HCT116 (cell line): ENCODE data around the gene CLPX. TPM values are rescaled to one million over a fixed set of nuclear protein-coding genes. Genes with fewer than 3 reads are reported as not detected.

ENCODE experiments used
- ATAC-seq: fragments of 200-7000 bp; cut with Tn5 transposase; 2 replicates; pipeline ENCODE4 v1.9.1; 2020; ENCODE audit warnings: mild to moderate bottlenecking, moderate library complexity
- BruUV-seq: library from RNA; stranded (reverse); fragments of 400-500 nt; replicated peaks from 2 replicates; lab custom pipeline; 2021; lab: Mats Ljungman, UMichigan
- CTCF ChIA-PET: fragments of 300-600 bp; sonication (Branson Sonifier 250); formaldehyde crosslinking; loops from one replicate; lab custom pipeline; 2021; ENCODE audit warnings: antibody characterized with exemption; lab: Charles Lee
- POLR2A ChIA-PET: fragments of 300-600, 350-600 bp; sonication (Branson Sonifier 250); formaldehyde crosslinking; loops from one replicate; lab custom pipeline; 2021; ENCODE audit warnings: antibody characterized with exemption; lab: Charles Lee
- RAD21 ChIA-PET, 2 experiments: fragments of 300-600 bp; sonication (Branson Sonifier 250); formaldehyde crosslinking; loops; one replicate each; lab custom pipeline; 2023; ENCODE audit warnings: low total read pairs in 2 of 2; ENCODE audit not compliant: uncharacterized antibody in 2 of 2, unreplicated experiment in 2 of 2, low non-redundant PET in 1 of 2; lab: Charles Lee
- DNase-seq: peaks from one replicate; pipeline ENCODE4 v3.0.0-alpha.2; 2010; ENCODE audit warnings: low read depth, low spot score
- H2AFZ ChIP-seq: fragments of 200-600 bp; shearing (Covaris generic), sonication (generic); 2 replicates; pipeline ENCODE4 v1.6.1; 2017; ENCODE audit warnings: low read depth, mixed run types, mixed read lengths, antibody characterized with exemption, low read length; ENCODE audit not compliant: poor library complexity, severe bottlenecking
- H3K27ac ChIP-seq: 2 replicates; pipeline ENCODE4 v1.5.1; 2012; ENCODE audit warnings: low read depth, low read length
- H3K27me3 ChIP-seq: fragments of 200-600 bp; sonication (generic); 2 replicates; pipeline ENCODE4 v1.6.1; 2016; ENCODE audit warnings: mixed run types, low read length, mixed read lengths; ENCODE audit not compliant: insufficient read depth
- H3K36me3 ChIP-seq, 2 experiments: fragments of 200-500 bp in 1 of 2; fragments of 200-600 bp in 1 of 2; sonication (Bioruptor generic) in 1 of 2; sonication (generic) in 1 of 2; 2 replicates each; pipeline versions ENCODE4 v1.5.1 to v1.6.1; 2014 to 2016; ENCODE audit warnings: low read length in 2 of 2, inconsistent platforms in 1 of 2, mixed read lengths in 1 of 2, mixed run types in 1 of 2; ENCODE audit not compliant: insufficient read depth in 2 of 2, control insufficient read depth in 1 of 2
- H3K4me1 ChIP-seq, 2 experiments: fragments of 200-600 bp in 1 of 2; sonication (generic) in 1 of 2; 2 replicates each; pipeline versions ENCODE4 v1.5.1 to v1.6.1; 2012 to 2017; ENCODE audit warnings: low read length in 2 of 2, inconsistent platforms in 1 of 2, mild to moderate bottlenecking in 1 of 2, mixed read lengths in 1 of 2, mixed run types in 1 of 2, moderate library complexity in 1 of 2; ENCODE audit not compliant: insufficient read depth in 2 of 2, control insufficient read depth in 1 of 2
- H3K4me2 ChIP-seq: fragments of 200-600 bp; sonication (generic); 2 replicates; pipeline ENCODE4 v1.6.1; 2017; ENCODE audit warnings: mixed run types, low read length, mixed read lengths
- H3K4me3 ChIP-seq, 2 experiments: fragments of 200-600 bp in 1 of 2; sonication (generic) in 1 of 2; replicated peaks in 1 of 2; 2 replicates each; pipeline ENCODE4 v1.5.1; 2011 to 2016; ENCODE audit warnings: low read length in 2 of 2, control low read depth in 1 of 2, low read depth in 1 of 2, mild to moderate bottlenecking in 1 of 2, mixed read lengths in 1 of 2, mixed run types in 1 of 2
- H3K79me2 ChIP-seq: fragments of 200-600 bp; sonication (generic); 2 replicates; pipeline ENCODE4 v1.6.1; 2017; ENCODE audit warnings: mild to moderate bottlenecking, mixed run types, low read length, moderate library complexity, mixed read lengths; ENCODE audit not compliant: insufficient read depth
- H3K9ac ChIP-seq: fragments of 200-600 bp; sonication (generic); 2 replicates; pipeline ENCODE4 v1.6.1; 2016; ENCODE audit warnings: low read length, mixed read lengths
- H3K9me2 ChIP-seq: fragments of 200-600 bp; sonication (generic), shearing (Covaris generic); 2 replicates; pipeline ENCODE4 v1.6.1; 2017; ENCODE audit warnings: mixed run types, mild to moderate bottlenecking, moderate library complexity; ENCODE audit not compliant: insufficient read depth
- H3K9me3 ChIP-seq, 2 experiments: fragments of 200-500 bp in 1 of 2; fragments of 200-600 bp in 1 of 2; sonication (Bioruptor generic) in 1 of 2; sonication (generic) in 1 of 2; 2 replicates each; pipeline ENCODE4 v1.6.1; 2014 to 2017; ENCODE audit warnings: low read length in 2 of 2, mixed read lengths in 2 of 2, inconsistent platforms in 1 of 2, low read depth in 1 of 2, mild to moderate bottlenecking in 1 of 2, mixed run types in 1 of 2, moderate library complexity in 1 of 2; ENCODE audit not compliant: control insufficient read depth in 1 of 2, insufficient read depth in 1 of 2
- H4K20me1 ChIP-seq: fragments of 200-600 bp; sonication (generic), shearing (Covaris generic); 2 replicates; pipeline ENCODE4 v1.6.1; 2017; ENCODE audit warnings: mixed run types, mild to moderate bottlenecking, moderate library complexity; ENCODE audit not compliant: insufficient read depth
- CBX3 ChIP-seq: IDR thresholded peaks from 2 replicates; pipeline ENCODE4 v1.6.1; 2012; ENCODE audit warnings: low read depth
- CEBPB ChIP-seq: IDR thresholded peaks from 2 replicates; pipeline ENCODE4 v1.6.1; 2012; ENCODE audit warnings: low read depth
- EGR1 ChIP-seq: IDR thresholded peaks from 2 replicates; pipeline ENCODE4 v1.6.1; 2012; ENCODE audit warnings: low read depth
- ELF1 ChIP-seq: IDR thresholded peaks from 2 replicates; pipeline ENCODE4 v1.6.1; 2012; ENCODE audit warnings: low read depth, borderline replicate concordance
- EZH2phosphoT487 ChIP-seq: fragments of 200-600 bp; IDR thresholded peaks from 2 replicates; pipeline ENCODE4 v1.6.1; 2018; ENCODE audit warnings: antibody characterized with exemption, borderline replicate concordance
- JUND ChIP-seq: IDR thresholded peaks from 2 replicates; pipeline ENCODE4 v1.6.1; 2012
- POLR2A ChIP-seq: IDR thresholded peaks from 2 replicates; pipeline ENCODE4 v1.7.0; 2011; ENCODE audit warnings: borderline replicate concordance; ENCODE audit not compliant: insufficient read depth, insufficient read length; ENCODE audit errors: extremely low read depth
- SIN3A ChIP-seq: IDR thresholded peaks from 2 replicates; pipeline ENCODE4 v1.6.1; 2012; ENCODE audit warnings: low read depth
- YY1 ChIP-seq: IDR thresholded peaks from 2 replicates; pipeline ENCODE4 v1.6.1; 2011; ENCODE audit warnings: low read length, low read depth, moderate library complexity, mild to moderate bottlenecking; ENCODE audit not compliant: insufficient replicate concordance; ENCODE audit errors: extremely low read depth
- ZFX ChIP-seq: fragments of 450-650 bp; IDR thresholded peaks from 2 replicates; pipeline ENCODE4 v1.6.1; 2017
- ZNF274 ChIP-seq: fragments of 200-500 bp; sonication (Bioruptor generic); IDR thresholded peaks from 2 replicates; pipeline ENCODE4 v1.6.1; 2014; ENCODE audit warnings: mild to moderate bottlenecking, low read depth, low read length, inconsistent platforms
- intact Hi-C: fragments of 100-400 bp; cut with micrococcal nuclease; formaldehyde crosslinking; loops from 2 replicates; pipeline ENCODE4 v1.10.0; 2022
- total RNA-seq: library from RNA; stranded (reverse); gene quantifications from one replicate; pipeline ENCODE4 v1.2.1, GENCODE V29; 2021; ENCODE audit not compliant: unreplicated experiment
- TF ChIP-seq, protein P1 (sequence below), 3 experiments: fragments of 200-600 bp in 1 of 3; sonication (generic) in 1 of 3; IDR thresholded peaks in 2 of 3; conservative IDR thresholded peaks in 1 of 3; 2 replicates each; pipeline ENCODE4 v1.5.1; 2012 to 2017; ENCODE audit warnings: low read depth in 2 of 3, low read length in 2 of 3, antibody characterized with exemption in 1 of 3, borderline replicate concordance in 1 of 3, control low read depth in 1 of 3, mild to moderate bottlenecking in 1 of 3, mixed read lengths in 1 of 3, mixed run types in 1 of 3, moderate library complexity in 1 of 3; ENCODE audit not compliant: insufficient read depth in 1 of 3
- TF ChIP-seq, protein P2 (sequence below): IDR thresholded peaks from 2 replicates; pipeline ENCODE4 v1.6.1; 2011; ENCODE audit warnings: mild to moderate bottlenecking, low read length, moderate library complexity; ENCODE audit not compliant: insufficient replicate concordance; ENCODE audit errors: extremely low read depth
- TF ChIP-seq, protein P3 (sequence below): IDR thresholded peaks from 2 replicates; pipeline ENCODE4 v1.6.1; 2012; ENCODE audit warnings: low read depth

CLPX gene
- total RNA-seq, 1 experiment from 2014 or later = 64.1 TPM

DNA sequence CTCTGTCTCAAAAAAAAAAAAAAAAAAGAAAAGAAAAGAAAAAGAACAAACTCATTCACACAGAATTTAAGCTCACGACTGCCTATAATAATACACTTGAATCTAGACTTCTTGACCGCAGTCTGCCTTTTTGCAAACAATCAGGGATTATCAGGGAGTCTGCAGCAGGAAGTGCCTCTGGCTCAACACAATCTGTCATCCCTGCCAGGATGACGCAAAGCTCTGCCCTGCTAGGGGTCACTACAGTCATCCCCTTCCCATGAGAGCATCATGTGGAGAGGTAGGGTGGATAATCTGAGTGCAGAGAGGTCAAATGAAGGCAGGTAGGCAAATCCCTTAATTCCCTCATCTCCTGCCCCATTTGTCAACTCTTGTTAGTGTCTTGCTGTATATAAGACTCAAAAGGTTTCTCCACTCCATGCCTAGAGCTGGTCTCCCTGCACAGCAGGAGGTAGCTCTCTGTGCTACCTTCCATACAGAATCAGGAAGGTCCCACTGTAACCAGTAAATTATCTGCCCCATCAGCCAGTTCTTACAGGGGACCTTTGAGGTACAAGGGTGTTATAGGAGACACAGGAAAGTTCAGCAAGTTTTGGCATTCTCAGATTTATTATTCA is 74.4 kb downstream of the CLPX start:
- Histone ChIP-seq H3K27ac (no peak overlapping the region), H3K9ac (no peak overlapping the region), H2AFZ (no peak overlapping the region), H3K27me3 (no peaks in the 10 kb centered on the region), H3K79me2 (no peaks in the 10 kb centered on the region), H3K4me2 (no peak overlapping the region), H3K9me2 (no peaks in the 10 kb centered on the region), H3K4me3 (no peak overlapping the region), H3K4me1 (no peaks in the 10 kb centered on the region), H3K36me3 (peaks cover 5 to 13% of the 10 kb centered on the region in 2 experiments; a peak in 3 of 4 replicates), H3K9me3 (no peaks in the 10 kb centered on the region), H4K20me1 (0 out of 2 replicates have a peak, but pooled peaks cover 3% of the 10 kb centered on the region)
- ChIA-PET POLR2A (no interaction called here), CTCF (interaction anchor here (1.7 kb wide), 1 partner anchor 9 kb away, joined by 4 read pairs; no protein-coding TSS in a partner anchor), RAD21 (no interaction called here)
- no peak for ATAC-seq
- no peak for DNase-seq
- TF ChIP-seq EZH2phosphoT487 (no peak), YY1 (no peak), POLR2A (no peak), CEBPB (no peak), ELF1 (no peak), ZFX (no peak), ZNF274 (no peak), JUND (no peak), CBX3 (no peak), EGR1 (no peak), SIN3A (no peak)
- TF ChIP-seq, protein P1, sequence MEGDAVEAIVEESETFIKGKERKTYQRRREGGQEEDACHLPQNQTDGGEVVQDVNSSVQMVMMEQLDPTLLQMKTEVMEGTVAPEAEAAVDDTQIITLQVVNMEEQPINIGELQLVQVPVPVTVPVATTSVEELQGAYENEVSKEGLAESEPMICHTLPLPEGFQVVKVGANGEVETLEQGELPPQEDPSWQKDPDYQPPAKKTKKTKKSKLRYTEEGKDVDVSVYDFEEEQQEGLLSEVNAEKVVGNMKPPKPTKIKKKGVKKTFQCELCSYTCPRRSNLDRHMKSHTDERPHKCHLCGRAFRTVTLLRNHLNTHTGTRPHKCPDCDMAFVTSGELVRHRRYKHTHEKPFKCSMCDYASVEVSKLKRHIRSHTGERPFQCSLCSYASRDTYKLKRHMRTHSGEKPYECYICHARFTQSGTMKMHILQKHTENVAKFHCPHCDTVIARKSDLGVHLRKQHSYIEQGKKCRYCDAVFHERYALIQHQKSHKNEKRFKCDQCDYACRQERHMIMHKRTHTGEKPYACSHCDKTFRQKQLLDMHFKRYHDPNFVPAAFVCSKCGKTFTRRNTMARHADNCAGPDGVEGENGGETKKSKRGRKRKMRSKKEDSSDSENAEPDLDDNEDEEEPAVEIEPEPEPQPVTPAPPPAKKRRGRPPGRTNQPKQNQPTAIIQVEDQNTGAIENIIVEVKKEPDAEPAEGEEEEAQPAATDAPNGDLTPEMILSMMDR (IDR thresholded peaks at IDR 0.05 in 2 of 3, conservative IDR thresholded peaks at IDR 0.05 in 1 of 3; ENCODE audit: borderline replicate concordance in 1 of 3, insufficient read depth in 1 of 3, low read depth in 2 of 3, low read length in 2 of 3) = no peak
- TF ChIP-seq, protein P2, sequence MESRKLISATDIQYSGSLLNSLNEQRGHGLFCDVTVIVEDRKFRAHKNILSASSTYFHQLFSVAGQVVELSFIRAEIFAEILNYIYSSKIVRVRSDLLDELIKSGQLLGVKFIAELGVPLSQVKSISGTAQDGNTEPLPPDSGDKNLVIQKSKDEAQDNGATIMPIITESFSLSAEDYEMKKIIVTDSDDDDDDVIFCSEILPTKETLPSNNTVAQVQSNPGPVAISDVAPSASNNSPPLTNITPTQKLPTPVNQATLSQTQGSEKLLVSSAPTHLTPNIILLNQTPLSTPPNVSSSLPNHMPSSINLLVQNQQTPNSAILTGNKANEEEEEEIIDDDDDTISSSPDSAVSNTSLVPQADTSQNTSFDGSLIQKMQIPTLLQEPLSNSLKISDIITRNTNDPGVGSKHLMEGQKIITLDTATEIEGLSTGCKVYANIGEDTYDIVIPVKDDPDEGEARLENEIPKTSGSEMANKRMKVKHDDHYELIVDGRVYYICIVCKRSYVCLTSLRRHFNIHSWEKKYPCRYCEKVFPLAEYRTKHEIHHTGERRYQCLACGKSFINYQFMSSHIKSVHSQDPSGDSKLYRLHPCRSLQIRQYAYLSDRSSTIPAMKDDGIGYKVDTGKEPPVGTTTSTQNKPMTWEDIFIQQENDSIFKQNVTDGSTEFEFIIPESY = no peak
- TF ChIP-seq, protein P3, sequence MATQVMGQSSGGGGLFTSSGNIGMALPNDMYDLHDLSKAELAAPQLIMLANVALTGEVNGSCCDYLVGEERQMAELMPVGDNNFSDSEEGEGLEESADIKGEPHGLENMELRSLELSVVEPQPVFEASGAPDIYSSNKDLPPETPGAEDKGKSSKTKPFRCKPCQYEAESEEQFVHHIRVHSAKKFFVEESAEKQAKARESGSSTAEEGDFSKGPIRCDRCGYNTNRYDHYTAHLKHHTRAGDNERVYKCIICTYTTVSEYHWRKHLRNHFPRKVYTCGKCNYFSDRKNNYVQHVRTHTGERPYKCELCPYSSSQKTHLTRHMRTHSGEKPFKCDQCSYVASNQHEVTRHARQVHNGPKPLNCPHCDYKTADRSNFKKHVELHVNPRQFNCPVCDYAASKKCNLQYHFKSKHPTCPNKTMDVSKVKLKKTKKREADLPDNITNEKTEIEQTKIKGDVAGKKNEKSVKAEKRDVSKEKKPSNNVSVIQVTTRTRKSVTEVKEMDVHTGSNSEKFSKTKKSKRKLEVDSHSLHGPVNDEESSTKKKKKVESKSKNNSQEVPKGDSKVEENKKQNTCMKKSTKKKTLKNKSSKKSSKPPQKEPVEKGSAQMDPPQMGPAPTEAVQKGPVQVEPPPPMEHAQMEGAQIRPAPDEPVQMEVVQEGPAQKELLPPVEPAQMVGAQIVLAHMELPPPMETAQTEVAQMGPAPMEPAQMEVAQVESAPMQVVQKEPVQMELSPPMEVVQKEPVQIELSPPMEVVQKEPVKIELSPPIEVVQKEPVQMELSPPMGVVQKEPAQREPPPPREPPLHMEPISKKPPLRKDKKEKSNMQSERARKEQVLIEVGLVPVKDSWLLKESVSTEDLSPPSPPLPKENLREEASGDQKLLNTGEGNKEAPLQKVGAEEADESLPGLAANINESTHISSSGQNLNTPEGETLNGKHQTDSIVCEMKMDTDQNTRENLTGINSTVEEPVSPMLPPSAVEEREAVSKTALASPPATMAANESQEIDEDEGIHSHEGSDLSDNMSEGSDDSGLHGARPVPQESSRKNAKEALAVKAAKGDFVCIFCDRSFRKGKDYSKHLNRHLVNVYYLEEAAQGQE = no peak
- no TSS peak for BruUV-seq
- intact Hi-C loops = no loop called here
